GM12878 (cell line): ENCODE measurements around the gene INHBB. TPM values are rescaled to one million over a fixed set of nuclear protein-coding genes. Genes with fewer than 3 reads are reported as not detected.

Experiments
- ATAC-seq: fragments of 200-7000 bp; cut with Tn5 transposase; 3 replicates; pipeline ENCODE4 v1.9.1; 2020; ENCODE audit warnings: mild to moderate bottlenecking, moderate library complexity
- BruUV-seq: library from RNA; stranded (reverse); fragments of 400-500 nt; replicated peaks from 2 replicates; lab custom pipeline; 2021; lab: Mats Ljungman, UMichigan
- CTCF ChIA-PET: fragments of 300-600 bp; sonication (Branson Sonifier 250); formaldehyde crosslinking; extraction: SDS; loops from one replicate; lab custom pipeline; 2021; ENCODE audit warnings: inconsistent platforms; lab: Yijun Ruan, JAX
- POLR2A ChIA-PET: fragments of 350-600 bp; formaldehyde crosslinking; extraction: SDS; loops from one replicate; lab custom pipeline; 2021; ENCODE audit warnings: inconsistent platforms; lab: Charles Lee
- RAD21 ChIA-PET: fragments of 300-600 bp; sonication (Branson Sonifier 250); formaldehyde crosslinking; loops from one replicate; lab custom pipeline; 2023; ENCODE audit warnings: antibody characterized with exemption; ENCODE audit not compliant: unreplicated experiment; lab: Charles Lee
- SMC1A ChIA-PET: fragments of 300-600 bp; sonication (Branson Sonifier 250); formaldehyde crosslinking; loops from one replicate; lab custom pipeline; 2023; ENCODE audit not compliant: unreplicated experiment, uncharacterized antibody; lab: Charles Lee
- DNase-seq: peaks from one replicate; pipeline ENCODE4 v3.0.0-alpha.2; 2011; ENCODE audit warnings: low read depth, low spot score
- FAIRE-seq: peaks from 3 replicates; lab custom pipeline; 2011; peaks lifted over from hg19 to GRCh38; lab: Jason Lieb, UNC
- H2AFZ ChIP-seq: 2 replicates; pipeline ENCODE4 v1.6.0; 2011; ENCODE audit warnings: low read depth, low read length, control low read depth; ENCODE audit not compliant: control insufficient read depth
- H3K27ac ChIP-seq: 2 replicates; pipeline ENCODE4 v1.5.1; 2011; ENCODE audit warnings: control low read depth; ENCODE audit not compliant: control insufficient read depth, insufficient read depth
- H3K27me3 ChIP-seq, 2 experiments: replicated peaks in 1 of 2; 2 replicates each; pipeline versions ENCODE4 v1.6.0 to v1.6.1; 2011; ENCODE audit warnings: low read length in 1 of 2; ENCODE audit not compliant: control insufficient read depth in 2 of 2, insufficient read depth in 2 of 2
- H3K36me3 ChIP-seq, 2 experiments: 2 replicates each; pipeline ENCODE4 v1.5.1; 2011; ENCODE audit warnings: low read length in 1 of 2; ENCODE audit not compliant: control insufficient read depth in 2 of 2, insufficient read depth in 2 of 2
- H3K4me1 ChIP-seq: 2 replicates; pipeline ENCODE4 v1.6.1; 2011; ENCODE audit warnings: mild to moderate bottlenecking, low read length, moderate library complexity, mixed read lengths; ENCODE audit not compliant: control insufficient read depth, insufficient read depth
- H3K4me2 ChIP-seq: 2 replicates; pipeline ENCODE4 v1.6.0; 2011; ENCODE audit warnings: control low read depth; ENCODE audit not compliant: control insufficient read depth, insufficient read depth
- H3K4me3 ChIP-seq: fragments of 200-600 bp; sonication (generic); 2 replicates; pipeline ENCODE4 v1.5.1; 2016
- H3K79me2 ChIP-seq: 2 replicates; pipeline ENCODE4 v1.6.0; 2011; ENCODE audit warnings: low read length; ENCODE audit not compliant: control insufficient read depth, insufficient read depth
- H3K9ac ChIP-seq: 2 replicates; pipeline ENCODE4 v1.8.0; 2011; ENCODE audit warnings: low read length, control low read depth, mixed read lengths; ENCODE audit not compliant: control insufficient read depth, insufficient read depth
- H3K9me3 ChIP-seq: replicated peaks from 3 replicates; pipeline ENCODE4 v1.5.1; 2011; ENCODE audit warnings: mild to moderate bottlenecking, low read length; ENCODE audit not compliant: control insufficient read depth, insufficient read depth
- H4K20me1 ChIP-seq: 2 replicates; pipeline ENCODE4 v1.6.0; 2011; ENCODE audit not compliant: control insufficient read depth, insufficient read depth
- CEBPB ChIP-seq, 2 experiments: fragments of 150-350 bp in 1 of 2; IDR thresholded peaks; 2 replicates each; pipeline ENCODE4 v1.6.1; 2012 to 2014; ENCODE audit warnings: low read depth in 2 of 2, low read length in 2 of 2, borderline replicate concordance in 1 of 2, inconsistent platforms in 1 of 2
- CUX1 ChIP-seq: IDR thresholded peaks from 2 replicates; pipeline ENCODE4 v1.6.1; 2012; ENCODE audit warnings: improper control_type of control experiment, low read depth, low read length; ENCODE audit not compliant: insufficient replicate concordance
- ELK1 ChIP-seq: IDR thresholded peaks from 2 replicates; pipeline ENCODE4 v1.6.1; 2012; ENCODE audit warnings: low read depth, low read length, improper control_type of control experiment
- EP300 ChIP-seq, 2 experiments: fragments of 150-350 bp in 1 of 2; IDR thresholded peaks; 2 replicates each; pipeline ENCODE4 v1.6.1; 2011 to 2012; ENCODE audit warnings: low read depth in 2 of 2, low read length in 2 of 2, borderline replicate concordance in 1 of 2, improper control_type of control experiment in 1 of 2, inconsistent platforms in 1 of 2; ENCODE audit not compliant: control insufficient read depth in 1 of 2
- ETV6 ChIP-seq, 2 experiments: fragments of 450-650 bp in 1 of 2; IDR thresholded peaks in 1 of 2; conservative IDR thresholded peaks in 1 of 2; 2 replicates each; pipeline ENCODE4 v1.6.1; 2014; ENCODE audit warnings: antibody characterized with exemption in 1 of 2, borderline replicate concordance in 1 of 2, low read depth in 1 of 2, mild to moderate bottlenecking in 1 of 2, moderate library complexity in 1 of 2
- EZH2 ChIP-seq: IDR thresholded peaks from 2 replicates; pipeline ENCODE4 v1.6.1; 2012; ENCODE audit warnings: low read depth, mild to moderate bottlenecking, control low read depth, inconsistent platforms, low read length, borderline replicate concordance; ENCODE audit not compliant: control insufficient read depth
- GABPA ChIP-seq: IDR thresholded peaks from 2 replicates; pipeline ENCODE4 v1.6.1; 2014; ENCODE audit warnings: antibody characterized with exemption, low read depth, mild to moderate bottlenecking, inconsistent platforms
- HDAC6 ChIP-seq: fragments of 200-600 bp; sonication (generic); IDR thresholded peaks from one replicate; pipeline ENCODE4 v1.8.0; 2017; ENCODE audit warnings: antibody characterized with exemption; ENCODE audit not compliant: unreplicated experiment
- PAX5 ChIP-seq: IDR thresholded peaks from 2 replicates; pipeline ENCODE4 v1.6.1; 2011; ENCODE audit warnings: low read depth, low read length, borderline replicate concordance
- SREBF1 ChIP-seq: IDR thresholded peaks from 2 replicates; pipeline ENCODE4 v1.6.1; 2012; ENCODE audit warnings: mild to moderate bottlenecking, low read length
- YY1 ChIP-seq: IDR thresholded peaks from 2 replicates; pipeline ENCODE4 v1.6.1; 2011; ENCODE audit warnings: low read depth, mild to moderate bottlenecking, low read length
- ZNF207 ChIP-seq: fragments of 450-650 bp; IDR thresholded peaks from 2 replicates; pipeline ENCODE4 v1.6.1; 2014; ENCODE audit warnings: antibody characterized with exemption, mild to moderate bottlenecking, borderline replicate concordance
- ZNF24 ChIP-seq: fragments of 450-650 bp; IDR thresholded peaks from 2 replicates; pipeline ENCODE4 v1.6.1; 2017; ENCODE audit warnings: antibody characterized with exemption, mild to moderate bottlenecking
- WGBS: methylation state at CpG from one replicate; pipeline ENCODE4 v1.1.6; 2016; ENCODE audit warnings: low lambda C conversion rate; ENCODE audit not compliant: insufficient replicate concordance, insufficient coverage; ENCODE audit errors: missing lambda C conversion rate; 5-methylcytosine and 5-hydroxymethylcytosine counted together
- in situ Hi-C: fragments of 300-500 bp; cut with MboI; formaldehyde crosslinking; loops from 9 replicates; pipeline ENCODE4 v1.14.3; 2018; ENCODE audit warnings: mixed read lengths
- intact Hi-C: fragments of 100-400 bp; cut with micrococcal nuclease; formaldehyde crosslinking; loops from one replicate; pipeline ENCODE4 v1.14.2; 2022; ENCODE audit not compliant: unreplicated experiment
- polyA plus RNA-seq, 11 experiments: library from polyadenylated mRNA; depleted of rRNA in 4 of 11; unstranded in 6 of 11; stranded (reverse) in 5 of 11; fragments of >200 nt; fragmentation: Nextera tagmentation in 4 of 11; fragmentation: Illumina TruSeq in 1 of 11; extraction: Ambion mirVana in 4 of 11; extraction: Trizol in 1 of 11; gene quantifications; 1 replicate in 1 of 11; 2 replicates in 10 of 11; pipeline versions ENCODE4 v1.2.1 to v1.2.3, GENCODE V29; 2011 to 2016; ENCODE audit warnings: inconsistent platforms in 2 of 11, missing spikeins in 2 of 11, low read depth in 1 of 11
- total RNA-seq, 4 experiments: library from RNA; depleted of rRNA in 3 of 4; stranded (reverse); fragments of >200 nt in 3 of 4; fragmentation: Illumina TruSeq in 1 of 4; extraction: Trizol in 1 of 4; gene quantifications; 2 replicates each; pipeline versions ENCODE4 v1.2.1 to v1.2.3, GENCODE V29; 2013 to 2021

The INHBB gene
- total and polyA plus RNA-seq, 10 of the 15 experiments (the other 5 are each of a cell fraction or from before 2014, with no cell fraction given): 0.05 TPM; not detected in 9

- no peak for TF ChIP-seq CUX1
- TF ChIP-seq YY1: no peak
Measured at GRCh38 chr2:120344214-120344975, 1.5 kb upstream of the INHBB start (continued).

- Histone ChIP-seq H3K9ac (no peak overlapping the region), H3K4me3 (0 out of 2 replicates have a peak overlapping the region, but pooled peaks have one; percentile 27), H4K20me1 (no peaks in the 10 kb centered on the region), H3K9me3 (no peaks in the 10 kb centered on the region), H3K4me2 (peak overlapping the region; percentile 71; the same call in 1 of the 2 replicates), H3K79me2 (no peaks in the 10 kb centered on the region), H3K4me1 (no peaks in the 10 kb centered on the region), H2AFZ (no peak overlapping the region; the same call in 1 of the 2 replicates), H3K27me3 (peaks cover 14 to 24% of the 10 kb centered on the region in 2 experiments), H3K27ac (no peak overlapping the region), H3K36me3 (no peaks in the 10 kb centered on the region; a peak in 1 of 4 replicates)
- DNase-seq: no peak
- SMC1A ChIA-PET: no interaction called here
- no TSS peak for BruUV-seq
- POLR2A ChIA-PET: no interaction called here
- CTCF ChIA-PET: no interaction called here
- intact Hi-C loops: loop anchor here (5.0 to 10.0 kb wide), 2 partner anchors 210 to 337 kb away; no protein-coding TSS in a partner anchor
- no peak for FAIRE-seq
- RAD21 ChIA-PET: no interaction called here
- in situ Hi-C loops: no loop called here
- ATAC-seq: peak; percentile 44
- WGBS: 2% methylated on average over 73 of the region's 90 CpGs
- TF ChIP-seq SREBF1: no peak
- no peak for TF ChIP-seq PAX5
- no peak for TF ChIP-seq ZNF24
- TF ChIP-seq ELK1: no peak
- TF ChIP-seq HDAC6: peak; percentile 65
- no peak for TF ChIP-seq GABPA
- no peak for TF ChIP-seq ETV6 (conservative IDR thresholded peaks at IDR 0.05 in 1 of 2, IDR thresholded peaks at IDR 0.05 in 1 of 2; ENCODE audit: borderline replicate concordance in 1 of 2, low read depth in 1 of 2)
- TF ChIP-seq CEBPB (IDR thresholded peaks at IDR 0.05; ENCODE audit: borderline replicate concordance in 1 of 2, low read depth in 2 of 2, low read length in 2 of 2): no peak
- TF ChIP-seq EZH2: no peak
- no peak for TF ChIP-seq ZNF207
- TF ChIP-seq EP300 (IDR thresholded peaks at IDR 0.05; ENCODE audit: borderline replicate concordance in 1 of 2, control insufficient read depth in 1 of 2, low read depth in 2 of 2, low read length in 2 of 2): no peak
Measured at GRCh38 chr2:120344976-120345581, 857 bp upstream of the INHBB start.
